ENCODE results near the gene KDM1B. TPM values are rescaled to one million over a fixed set of nuclear protein-coding genes. Genes with fewer than 3 reads are reported as not detected.

Gene KDM1B
- total RNA-seq, 2 donors from 2014 or later: 28.4 to 43.5 TPM

GRCh38 chr6:18237167-18237566 lies 81.9 kb downstream of the KDM1B start:
- intact Hi-C loops (cut with DNase I): no loop called here
- H3K27ac ChIP-seq: no peak overlapping the region
- no peaks in the 10 kb centered on the region for H3K27me3 ChIP-seq
- H3K36me3 ChIP-seq: peaks cover 6% of the 10 kb centered on the region
- DNase-seq: no peak
- H3K4me1 ChIP-seq: no peaks in the 10 kb centered on the region
- H3K9me3 ChIP-seq: no peaks in the 10 kb centered on the region
- TF ChIP-seq, protein P1, sequence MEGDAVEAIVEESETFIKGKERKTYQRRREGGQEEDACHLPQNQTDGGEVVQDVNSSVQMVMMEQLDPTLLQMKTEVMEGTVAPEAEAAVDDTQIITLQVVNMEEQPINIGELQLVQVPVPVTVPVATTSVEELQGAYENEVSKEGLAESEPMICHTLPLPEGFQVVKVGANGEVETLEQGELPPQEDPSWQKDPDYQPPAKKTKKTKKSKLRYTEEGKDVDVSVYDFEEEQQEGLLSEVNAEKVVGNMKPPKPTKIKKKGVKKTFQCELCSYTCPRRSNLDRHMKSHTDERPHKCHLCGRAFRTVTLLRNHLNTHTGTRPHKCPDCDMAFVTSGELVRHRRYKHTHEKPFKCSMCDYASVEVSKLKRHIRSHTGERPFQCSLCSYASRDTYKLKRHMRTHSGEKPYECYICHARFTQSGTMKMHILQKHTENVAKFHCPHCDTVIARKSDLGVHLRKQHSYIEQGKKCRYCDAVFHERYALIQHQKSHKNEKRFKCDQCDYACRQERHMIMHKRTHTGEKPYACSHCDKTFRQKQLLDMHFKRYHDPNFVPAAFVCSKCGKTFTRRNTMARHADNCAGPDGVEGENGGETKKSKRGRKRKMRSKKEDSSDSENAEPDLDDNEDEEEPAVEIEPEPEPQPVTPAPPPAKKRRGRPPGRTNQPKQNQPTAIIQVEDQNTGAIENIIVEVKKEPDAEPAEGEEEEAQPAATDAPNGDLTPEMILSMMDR (IDR thresholded peaks at IDR 0.05): no peak
- no peak overlapping the region for H3K9ac ChIP-seq (ENCODE audit: low read depth in 2 of 2, low read length in 2 of 2)
- H3K4me3 ChIP-seq: no peak overlapping the region

DNA sequence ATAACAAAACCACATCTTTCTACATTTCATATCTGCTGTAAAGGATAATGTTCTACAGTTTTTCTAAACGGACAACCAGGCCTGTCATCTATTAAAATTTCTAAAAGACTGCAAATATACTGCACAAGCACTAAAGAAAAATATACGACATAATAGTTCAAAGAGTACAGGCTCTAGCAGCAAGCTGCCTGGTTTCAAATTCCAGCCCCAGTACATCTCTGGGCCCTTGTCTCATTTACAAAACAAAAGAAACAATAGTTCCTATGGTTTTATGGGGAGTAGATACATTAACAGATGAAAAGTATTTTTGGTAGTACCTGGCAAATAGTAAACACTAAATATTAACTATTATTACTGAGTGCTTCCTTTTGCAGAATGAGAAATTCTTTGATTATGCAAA lies 85.0 kb downstream of the KDM1B start:
- no peak for DNase-seq
- no peak overlapping the region for H3K9ac ChIP-seq (ENCODE audit: low read depth in 2 of 2, low read length in 2 of 2)
- intact Hi-C loops (cut with DNase I): no loop called here
- peaks cover 4% of the 10 kb centered on the region for H3K36me3 ChIP-seq
- no peaks in the 10 kb centered on the region for H3K27me3 ChIP-seq
- no peak overlapping the region for H3K27ac ChIP-seq
- no peak overlapping the region for H3K4me3 ChIP-seq
- TF ChIP-seq, protein P1 (IDR thresholded peaks at IDR 0.05): no peak
- H3K4me1 ChIP-seq: no peaks in the 10 kb centered on the region
- no peaks in the 10 kb centered on the region for H3K9me3 ChIP-seq

DNA sequence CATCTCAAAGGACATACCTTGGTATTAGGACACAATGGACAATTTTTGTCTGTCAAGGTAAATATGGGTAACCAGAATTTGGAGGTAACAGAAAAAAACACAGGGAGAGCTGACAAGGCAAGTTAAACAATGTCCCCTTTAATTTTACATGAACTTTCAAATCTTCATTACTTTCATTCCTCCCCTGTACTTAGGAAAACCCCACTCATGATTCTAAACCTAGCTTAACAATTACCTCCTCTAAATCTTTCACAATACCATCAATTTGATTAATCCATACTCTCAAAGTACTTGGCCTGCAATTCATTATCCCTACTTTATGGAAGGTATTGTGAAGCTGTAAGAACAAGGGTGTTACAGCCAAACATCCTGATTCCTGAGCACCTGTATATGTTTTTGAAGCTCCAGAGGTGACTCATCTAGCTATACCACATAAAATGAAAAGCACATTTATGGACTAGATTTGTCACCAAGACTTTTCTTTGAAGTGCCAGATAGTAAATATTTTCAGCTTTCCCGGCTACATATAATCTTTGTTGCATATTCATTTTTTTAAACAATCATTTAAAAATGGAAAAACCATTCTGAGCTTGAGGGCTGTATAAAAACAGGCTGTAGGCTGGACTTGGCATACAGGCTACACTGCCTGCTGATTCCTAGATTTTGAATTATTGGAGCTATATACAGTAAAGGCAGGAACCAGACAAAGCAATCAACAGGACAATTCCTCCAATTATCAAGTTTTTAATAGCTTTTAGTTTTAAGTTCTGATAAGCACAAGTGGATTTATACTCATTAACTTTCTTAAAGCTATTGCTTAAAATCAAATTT lies 86.2 kb downstream of the KDM1B start:
- no peak overlapping the region for H3K4me3 ChIP-seq
- intact Hi-C loops (cut with DNase I): no loop called here
- no peaks in the 10 kb centered on the region for H3K36me3 ChIP-seq
- H3K27ac ChIP-seq: no peak overlapping the region
- no peak overlapping the region for H3K9ac ChIP-seq (ENCODE audit: low read depth in 2 of 2, low read length in 2 of 2)
- no peaks in the 10 kb centered on the region for H3K9me3 ChIP-seq
- DNase-seq: no peak
- TF ChIP-seq, protein P1 (IDR thresholded peaks at IDR 0.05): no peak
- no peaks in the 10 kb centered on the region for H3K4me1 ChIP-seq
- H3K27me3 ChIP-seq: no peaks in the 10 kb centered on the region

- Histone ChIP-seq H3K9ac (ENCODE audit: low read depth in 2 of 2, low read length in 2 of 2) (no peak overlapping the region), H3K27me3 (no peaks in the 10 kb centered on the region), H3K4me1 (peaks cover 4% of the 10 kb centered on the region), H3K9me3 (no peaks in the 10 kb centered on the region), H3K27ac (no peak overlapping the region), H3K36me3 (no peaks in the 10 kb centered on the region), H3K4me3 (no peak overlapping the region)
- TF ChIP-seq, protein P1 (IDR thresholded peaks at IDR 0.05): no peak
- DNase-seq: no peak
- intact Hi-C loops (cut with DNase I): no loop called here
These were observed 87.0 kb downstream of the KDM1B start for GRCh38 chr6:18242062-18242851.

- Histone ChIP-seq H3K4me1 (peaks cover 4% of the 10 kb centered on the region), H3K9ac (ENCODE audit: low read depth in 2 of 2, low read length in 2 of 2) (no peak overlapping the region), H3K27me3 (no peaks in the 10 kb centered on the region), H3K9me3 (no peaks in the 10 kb centered on the region), H3K4me3 (no peak overlapping the region), H3K36me3 (no peaks in the 10 kb centered on the region), H3K27ac (no peak overlapping the region)
- no peak for DNase-seq
- TF ChIP-seq, protein P1 (IDR thresholded peaks at IDR 0.05): no peak
- intact Hi-C loops (cut with DNase I): no loop called here
These were observed 88.2 kb downstream of the KDM1B start for GRCh38 chr6:18243302-18243893.

Data from colonic mucosa (tissue), 4 donors.